NCI-H510A (cell line): ENCODE results near the gene FAM13C.
"Not testable (repeated sequence)": the region's sequence is repeated elsewhere in the genome, so short reads cannot be mapped to it uniquely, and the experiment has no call there.

Experiments
- DNase-seq: peaks from one replicate; lab custom pipeline; 2025; lab: John Stamatoyannopoulos, UW

Gene FAM13C

DNA sequence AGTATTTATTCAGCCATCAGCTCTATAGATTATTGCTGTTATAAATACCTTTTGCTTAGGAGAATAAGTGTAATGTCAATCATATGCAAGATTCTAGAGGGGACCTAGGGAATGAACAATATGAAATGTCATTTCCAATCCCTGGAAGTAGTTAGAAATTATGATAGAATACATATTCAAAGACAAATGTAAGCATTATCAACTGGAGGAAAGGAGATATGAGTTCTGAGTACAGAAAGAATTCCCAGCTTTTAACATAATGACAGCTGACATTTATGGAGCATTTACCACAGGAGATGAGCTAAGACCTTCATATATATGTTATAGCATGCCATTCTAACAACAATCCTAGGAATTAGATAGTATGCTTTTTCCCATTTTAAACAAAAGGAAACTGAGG, 86.2 kb downstream of the FAM13C start:
- DNase-seq: no peak

- no peak for DNase-seq
Measured at GRCh38 chr10:59273445-59273844, 88.9 kb downstream of the FAM13C start.

DNA sequence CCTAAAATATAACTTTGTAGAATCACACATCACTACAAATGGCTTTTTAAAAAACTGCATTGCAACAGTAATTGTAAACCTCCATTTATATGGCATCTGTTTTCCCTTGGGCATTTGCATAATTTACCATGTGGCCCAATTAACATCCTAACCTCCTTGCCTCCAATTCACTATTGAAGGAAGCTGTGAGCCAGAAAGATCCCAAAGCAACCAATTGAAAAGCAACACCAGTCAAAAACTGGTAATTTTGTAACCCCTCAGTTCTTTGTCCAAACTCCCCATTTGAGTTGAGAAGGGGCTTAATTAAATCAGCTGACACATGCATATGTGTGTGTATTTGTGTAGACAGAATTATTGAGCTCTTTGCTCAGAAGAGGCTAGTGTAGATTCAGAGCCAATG, 90.3 kb downstream of the FAM13C start:
- no peak for DNase-seq

- peak; percentile 32 for DNase-seq
Measured at GRCh38 chr10:59271160-59271559, 91.2 kb downstream of the FAM13C start.

GRCh38 chr10:59270492-59270891, 91.9 kb downstream of the FAM13C start:
- DNase-seq: no peak

DNA sequence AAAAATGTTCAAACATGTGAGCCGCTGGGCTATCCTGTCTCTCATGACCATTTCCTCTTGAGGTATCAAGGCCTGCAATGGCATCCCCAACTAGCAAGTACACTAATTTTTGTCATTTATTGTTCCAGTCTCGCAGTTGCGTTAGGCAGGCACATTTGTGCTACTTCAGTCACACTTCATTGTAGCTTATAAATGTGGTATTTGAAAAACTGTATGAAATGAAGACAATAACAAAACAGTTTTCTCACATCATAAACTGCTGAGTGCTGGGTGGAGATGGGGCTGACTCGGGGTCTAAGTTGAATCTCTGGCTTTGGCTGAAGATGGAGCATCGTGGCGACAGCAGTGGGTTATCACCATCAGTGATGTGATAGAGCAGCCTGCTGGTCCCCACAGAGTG, 92.7 kb downstream of the FAM13C start:
- DNase-seq: no peak

GRCh38 chr10:59268460-59268859, 93.9 kb downstream of the FAM13C start:
- no peak for DNase-seq

DNA sequence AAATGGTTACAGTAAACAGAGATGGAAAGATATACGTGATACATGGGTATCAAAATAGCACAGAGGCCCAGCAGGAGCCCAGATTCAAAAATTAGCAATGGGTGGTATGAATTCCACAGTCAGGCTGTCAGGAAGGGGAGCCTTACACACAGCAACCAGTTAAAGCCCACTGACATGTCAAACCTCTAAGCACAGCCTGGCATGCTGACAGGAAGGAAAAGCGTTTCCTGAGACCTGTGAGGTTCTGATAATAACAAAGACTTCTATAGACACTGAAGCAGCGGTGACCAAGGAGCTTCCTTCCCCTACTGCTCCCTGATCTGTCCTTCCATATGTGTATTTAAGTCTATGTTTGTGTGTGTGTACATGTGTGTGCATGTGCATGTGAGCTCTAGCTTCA, 96.0 kb downstream of the FAM13C start:
- DNase-seq: no peak

DNA sequence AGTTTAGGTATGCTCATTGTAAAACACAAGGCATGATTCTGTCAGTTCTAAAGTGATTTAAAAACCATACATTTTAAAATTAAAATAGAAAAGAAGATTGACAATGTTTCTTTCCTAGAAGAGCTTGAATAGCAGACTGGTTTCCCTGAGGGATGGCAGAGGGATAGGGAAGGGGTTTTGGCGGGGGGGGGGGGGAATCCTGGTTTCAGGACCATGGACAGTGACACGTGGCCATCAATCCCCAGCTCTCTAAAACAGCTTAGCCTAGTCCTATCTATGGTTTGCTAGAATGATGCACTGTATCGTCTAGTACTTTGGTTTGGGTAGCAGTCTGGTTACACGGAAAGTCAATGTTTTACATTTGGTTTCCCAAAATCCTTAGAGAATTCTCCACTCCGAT, 97.2 kb downstream of the FAM13C start:
- DNase-seq: no peak

- DNase-seq: no peak
Measured at GRCh38 chr10:59258890-59259289, 103.5 kb downstream of the FAM13C start.

DNA sequence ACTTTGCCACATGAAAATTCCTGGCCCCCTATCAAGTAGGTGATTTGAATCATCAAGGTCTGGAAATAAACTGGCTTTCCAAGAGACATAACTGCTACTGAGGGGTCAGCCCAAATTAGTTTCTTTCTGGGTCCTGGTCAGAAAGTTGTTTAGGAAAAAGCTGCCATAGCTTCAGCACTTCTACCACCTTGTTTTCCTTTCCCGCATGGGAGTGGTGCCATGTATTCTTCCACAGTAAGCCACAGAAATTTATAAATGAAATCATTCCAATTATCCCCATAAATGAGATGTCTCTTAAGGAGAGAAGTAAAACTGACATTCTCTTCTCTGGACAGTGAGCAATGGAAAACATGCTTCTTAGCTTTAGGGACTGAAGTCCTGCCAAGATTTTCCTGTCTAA, 105.1 kb downstream of the FAM13C start:
- DNase-seq: no peak

DNA sequence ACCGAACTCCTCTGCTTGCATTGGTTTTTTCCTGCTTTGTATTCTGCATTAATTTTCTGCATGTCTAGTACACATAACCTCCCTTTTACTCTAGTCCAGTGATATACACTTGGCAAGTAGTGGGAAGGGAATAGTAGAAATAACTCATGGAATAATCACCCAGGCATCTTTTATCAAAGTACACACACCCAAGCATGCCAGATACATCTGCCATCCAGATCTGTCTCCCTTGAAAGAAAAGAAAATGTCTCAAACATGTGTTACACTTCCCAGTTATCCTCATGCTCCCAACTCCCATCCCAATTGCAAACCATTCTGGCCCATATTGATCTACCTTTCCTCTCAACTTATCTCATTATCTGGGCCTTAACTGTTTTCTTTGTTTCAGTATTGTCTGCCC, 106.9 kb downstream of the FAM13C start:
- DNase-seq: no peak

DNA sequence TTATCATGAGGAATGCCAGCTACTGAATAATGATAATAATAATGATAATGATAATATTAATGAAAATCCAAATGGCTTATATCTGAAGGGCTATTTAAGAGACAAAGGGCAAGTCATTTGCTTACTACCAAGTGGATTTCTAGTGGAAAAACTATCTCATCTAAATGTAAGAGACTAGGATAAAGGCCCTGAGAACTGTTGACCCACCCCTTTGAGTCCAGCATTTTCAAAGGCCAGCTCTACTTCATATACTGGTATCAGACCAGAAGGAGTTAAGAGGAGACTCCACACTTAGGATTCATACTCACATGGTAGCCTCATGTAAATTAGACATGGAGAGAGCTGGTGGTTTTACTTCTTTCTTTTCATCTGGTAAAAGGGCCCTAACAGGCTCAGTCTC, 109.9 kb downstream of the FAM13C start:
- DNase-seq: no peak

DNA sequence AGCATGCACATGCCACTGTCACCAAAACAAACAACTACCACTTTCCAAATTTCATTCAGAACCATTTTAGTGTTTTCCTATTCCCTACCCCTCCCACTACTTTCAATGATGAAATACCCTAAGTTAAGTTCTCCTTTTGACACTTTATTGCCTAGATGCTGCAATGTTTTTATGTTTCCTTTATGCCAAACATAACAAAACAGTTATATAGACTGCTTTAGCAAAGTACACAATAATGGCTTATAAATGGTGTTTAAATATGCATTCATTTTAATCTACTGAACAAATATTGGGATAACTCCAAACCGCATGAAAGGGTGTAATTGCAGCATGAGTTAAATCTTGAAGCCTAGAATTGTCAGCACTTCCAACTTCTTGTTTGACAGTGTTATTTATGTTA, 116.7 kb downstream of the FAM13C start:
- DNase-seq: no peak

GRCh38 chr10:59244871-59245270, 117.5 kb downstream of the FAM13C start:
- no peak for DNase-seq

DNA sequence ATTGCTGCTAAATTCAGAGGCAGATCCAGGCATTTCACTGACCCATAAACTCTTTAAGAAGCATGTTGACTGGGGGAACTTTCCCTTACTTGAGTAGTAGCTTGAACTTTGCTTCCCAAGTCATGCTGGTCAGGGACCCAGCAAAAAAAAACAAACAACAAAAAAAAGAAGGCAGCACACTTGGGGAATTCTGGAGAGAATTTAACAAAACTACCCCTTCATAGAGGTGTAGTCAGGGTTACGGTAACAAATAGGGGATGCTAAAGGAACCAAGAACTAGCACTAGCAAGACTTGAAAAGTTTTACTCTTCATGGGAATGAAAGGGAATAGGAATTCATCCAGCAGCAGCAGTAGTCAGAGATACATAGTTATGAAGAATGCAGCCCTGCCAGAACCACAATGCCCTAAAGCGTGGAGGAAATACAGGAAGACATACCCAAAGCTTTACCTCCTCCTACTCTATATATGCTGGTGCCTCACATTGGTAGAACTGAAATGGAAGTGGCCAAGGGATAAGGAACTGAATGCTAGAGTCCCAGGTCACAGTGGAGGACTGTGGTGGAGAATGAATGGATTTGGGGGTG, 118.6 kb downstream of the FAM13C start:
- no peak for DNase-seq

GRCh38 chr10:59242991-59243390, 119.4 kb downstream of the FAM13C start:
- DNase-seq: no peak

GRCh38 chr10:59242057-59242456, 120.3 kb downstream of the FAM13C start:
- no peak for DNase-seq

DNA sequence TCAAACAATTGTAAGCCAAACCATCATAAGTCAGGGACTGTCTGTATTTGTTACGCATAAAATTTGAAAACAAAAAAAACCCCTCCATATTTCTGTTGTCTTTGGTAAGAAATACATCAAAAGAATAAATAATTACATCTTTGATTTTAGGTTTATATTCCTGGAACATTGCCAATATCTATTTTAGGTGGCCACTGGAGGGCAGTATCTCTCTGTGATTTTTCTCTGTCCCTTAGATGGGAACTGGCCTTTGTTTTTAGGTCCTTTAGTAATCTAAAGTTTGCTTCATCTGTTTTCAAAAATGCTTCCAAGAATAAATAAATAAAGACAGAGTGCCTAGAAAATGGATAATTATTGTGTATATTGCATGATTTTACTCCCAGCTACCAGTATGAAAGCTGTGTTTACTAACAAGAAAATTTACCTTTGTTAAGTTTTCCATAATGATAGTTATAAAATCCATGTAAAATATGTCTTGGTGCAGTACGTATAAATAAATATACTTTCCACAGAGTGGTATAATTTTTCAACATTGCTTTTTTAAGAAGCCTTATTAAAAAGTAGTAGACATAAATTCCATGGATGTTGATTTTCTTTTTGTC, 121.7 kb downstream of the FAM13C start:
- no peak for DNase-seq

GRCh38 chr10:59239108-59239507, 123.2 kb downstream of the FAM13C start:
- DNase-seq: not testable (repeated sequence)

- DNase-seq: no peak
Measured at GRCh38 chr10:59237775-59238174, 124.6 kb downstream of the FAM13C start.

- no peak for DNase-seq
Measured at GRCh38 chr10:59236064-59236697, 126.2 kb downstream of the FAM13C start.

- DNase-seq: no peak
Measured at GRCh38 chr10:59234816-59235429, 127.4 kb downstream of the FAM13C start.
